HUES6 (cell line): Measurements from ENCODE around the gene GAS2L2.

Experiments used
- H3K27ac ChIP-seq: 2 replicates; pipeline ENCODE4 v1.7.0; 2013; ENCODE audit warnings: low read depth, mild to moderate bottlenecking, low read length, inconsistent platforms
- H3K27me3 ChIP-seq: 2 replicates; pipeline ENCODE4 v1.6.1; 2013; ENCODE audit warnings: low read length; ENCODE audit not compliant: control insufficient read depth, insufficient read depth
- H3K36me3 ChIP-seq: 2 replicates; pipeline ENCODE4 v1.6.1; 2013; ENCODE audit warnings: low read length; ENCODE audit not compliant: control insufficient read depth, insufficient read depth
- H3K4me1 ChIP-seq: 2 replicates; pipeline ENCODE4 v1.6.1; 2013; ENCODE audit warnings: low read length; ENCODE audit not compliant: control insufficient read depth, insufficient read depth
- H3K4me3 ChIP-seq: 2 replicates; pipeline ENCODE4 v1.5.1; 2013; ENCODE audit warnings: low read depth, low read length
- H3K9ac ChIP-seq: one replicate; pipeline ENCODE4 v1.6.1; 2013; ENCODE audit warnings: mild to moderate bottlenecking, low read length
- H3K9me3 ChIP-seq: 2 replicates; pipeline ENCODE4 v1.6.1; 2013; ENCODE audit warnings: low read depth, low read length; ENCODE audit not compliant: control insufficient read depth, insufficient read depth

Gene GAS2L2

DNA sequence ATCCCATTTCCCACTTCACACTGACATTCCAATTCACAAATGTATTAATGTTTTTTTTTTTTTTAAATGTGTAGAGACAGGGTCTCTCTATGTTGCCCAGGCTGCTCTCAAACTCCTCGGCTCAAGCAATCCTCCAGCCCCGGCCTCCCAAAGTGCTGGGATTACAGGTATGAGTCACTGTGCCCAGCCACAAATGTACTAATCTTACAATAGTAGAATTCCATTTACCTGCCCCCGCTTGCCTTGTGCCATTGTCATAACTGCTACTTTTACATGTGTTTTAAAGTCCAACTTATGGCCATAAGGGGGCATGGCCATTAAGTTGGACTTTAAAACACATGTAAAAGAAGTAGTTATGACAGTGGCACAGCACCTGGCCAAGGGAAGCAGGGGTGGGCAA, 37.8 kb upstream of the GAS2L2 start:
- Histone ChIP-seq H3K9me3 (no peaks in the 10 kb centered on the region), H3K27ac (no peak overlapping the region), H3K27me3 (peaks cover 56% of the 10 kb centered on the region), H3K4me3 (no peak overlapping the region), H3K4me1 (peaks cover 4% of the 10 kb centered on the region; the same call in 1 of the 2 replicates), H3K36me3 (no peaks in the 10 kb centered on the region), H3K9ac (no peak overlapping the region)

DNA sequence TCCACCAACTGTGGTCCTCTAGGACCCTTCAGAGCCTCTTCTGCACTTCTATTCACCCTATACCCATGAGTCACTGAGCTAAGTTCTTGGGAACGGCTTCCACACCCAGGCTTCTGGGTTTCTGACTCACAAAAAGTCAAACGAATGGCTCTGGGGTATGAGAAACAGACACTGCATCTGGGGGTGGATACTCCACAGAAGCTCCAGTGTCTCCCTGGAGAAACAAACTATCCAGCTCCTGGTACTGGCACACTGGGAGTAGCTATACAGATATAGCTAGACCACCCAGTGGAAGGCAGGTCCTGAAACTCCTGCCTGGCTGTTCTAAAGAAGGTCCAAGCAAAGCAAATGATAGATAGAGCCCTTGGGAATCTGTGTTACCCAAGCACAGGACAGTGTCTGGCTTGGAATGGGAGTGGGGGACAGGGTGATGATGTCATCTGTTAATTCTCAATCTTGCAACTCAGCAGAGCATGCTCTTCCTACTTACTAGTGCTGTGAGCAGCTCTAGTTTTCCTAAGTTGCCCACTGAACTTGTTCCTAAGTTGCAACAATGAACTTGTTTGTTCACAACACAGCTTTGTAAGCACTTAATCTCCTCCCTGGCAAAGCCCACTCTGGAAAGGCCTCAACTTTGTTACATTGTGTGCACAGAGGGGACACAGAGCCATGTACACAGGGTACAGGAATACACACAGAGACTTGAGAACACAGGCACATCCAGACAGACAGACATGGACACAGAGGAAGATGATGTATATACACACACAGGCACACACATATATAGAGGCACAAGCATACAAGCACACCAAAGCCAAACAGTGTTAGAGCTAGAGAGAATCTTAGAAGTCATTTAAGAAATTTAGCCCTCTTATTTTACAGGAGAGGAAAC, 35.7 kb upstream of the GAS2L2 start:
- Histone ChIP-seq H3K9ac (no peak overlapping the region), H3K4me3 (no peak overlapping the region), H3K27ac (no peak overlapping the region), H3K4me1 (peaks cover 4% of the 10 kb centered on the region; the same call in 1 of the 2 replicates), H3K27me3 (peaks cover 35% of the 10 kb centered on the region), H3K9me3 (no peaks in the 10 kb centered on the region), H3K36me3 (no peaks in the 10 kb centered on the region)

DNA sequence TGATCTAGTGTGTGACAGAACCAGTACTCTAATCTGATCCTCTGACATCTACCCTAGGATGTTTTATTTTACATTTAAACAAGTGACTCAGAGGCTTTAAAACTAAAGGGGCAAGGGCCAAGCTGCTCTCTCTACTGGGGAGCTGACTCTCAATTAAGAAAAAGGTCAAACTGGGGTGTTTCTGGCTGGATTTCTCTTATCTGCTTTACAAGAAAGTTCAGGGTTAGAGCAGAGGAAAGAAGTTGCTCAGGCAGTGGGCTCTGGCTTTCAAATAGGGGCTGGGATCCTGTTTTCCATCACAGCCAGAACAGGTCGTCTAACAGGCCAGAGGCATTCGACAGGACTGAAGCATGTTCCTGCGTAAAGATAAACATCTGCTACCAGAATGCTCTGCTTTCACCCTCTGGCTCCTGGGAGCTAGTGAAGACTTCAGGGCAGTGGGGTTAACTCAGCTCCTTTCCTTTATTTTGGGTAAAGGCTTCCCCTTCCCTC, 33.9 kb upstream of the GAS2L2 start:
- no peaks in the 10 kb centered on the region for H3K9me3 ChIP-seq
- H3K27ac ChIP-seq, result no peak overlapping the region
- H3K36me3 ChIP-seq, result no peaks in the 10 kb centered on the region
- no peaks in the 10 kb centered on the region; the same call in 1 of the 2 replicates for H3K4me1 ChIP-seq
- no peak overlapping the region for H3K9ac ChIP-seq
- peaks cover 20% of the 10 kb centered on the region for H3K27me3 ChIP-seq
- H3K4me3 ChIP-seq, result no peak overlapping the region

DNA sequence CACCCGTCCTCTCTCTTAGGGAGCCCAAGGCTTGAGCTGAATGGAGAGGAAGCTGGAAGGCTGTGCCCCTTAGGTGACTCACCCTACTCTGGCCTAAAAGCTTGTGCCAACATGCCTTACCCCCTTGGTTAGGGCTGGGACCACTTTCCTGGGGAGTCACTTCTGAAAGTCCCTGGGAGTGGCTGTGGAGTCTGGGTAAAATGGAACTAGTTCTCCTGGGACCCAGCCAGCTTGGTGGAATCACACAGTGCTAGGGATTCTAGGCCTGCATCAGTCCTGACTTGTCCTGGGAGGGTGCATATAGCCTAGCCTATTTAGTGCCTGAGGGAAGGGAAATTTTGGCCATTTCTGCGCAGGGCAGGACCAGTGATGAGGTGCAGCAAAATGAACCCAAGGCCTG, 31.9 kb upstream of the GAS2L2 start:
- H3K4me3 ChIP-seq, result no peak overlapping the region
- no peaks in the 10 kb centered on the region for H3K9me3 ChIP-seq
- no peak overlapping the region for H3K9ac ChIP-seq
- H3K27me3 ChIP-seq, result peaks cover 12% of the 10 kb centered on the region
- H3K27ac ChIP-seq, result no peak overlapping the region
- H3K36me3 ChIP-seq, result no peaks in the 10 kb centered on the region
- no peaks in the 10 kb centered on the region; the same call in 1 of the 2 replicates for H3K4me1 ChIP-seq

DNA sequence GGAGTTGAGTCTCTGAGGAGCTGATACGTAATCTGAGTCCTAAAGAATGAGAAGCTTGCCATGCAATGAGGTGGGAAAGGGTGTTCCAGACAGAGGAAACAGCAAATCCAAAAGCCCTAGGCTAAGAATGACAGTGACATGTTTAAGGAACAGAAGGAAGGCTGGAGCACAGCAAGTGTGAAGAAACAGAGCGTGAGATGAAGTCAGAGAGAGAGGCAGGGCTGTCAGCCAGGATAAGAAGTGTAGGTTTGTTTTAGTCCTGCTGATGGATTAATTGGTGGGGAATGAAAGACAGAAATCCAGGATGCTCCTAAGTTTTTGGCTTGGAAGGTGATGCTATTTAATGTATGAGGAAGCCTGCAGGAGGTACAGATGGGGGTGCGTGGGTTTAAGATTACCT, 27.9 kb upstream of the GAS2L2 start:
- H3K27ac ChIP-seq, result no peak overlapping the region
- no peak overlapping the region for H3K4me3 ChIP-seq
- H3K9ac ChIP-seq, result no peak overlapping the region
- no peaks in the 10 kb centered on the region for H3K9me3 ChIP-seq
- H3K4me1 ChIP-seq, result no peaks in the 10 kb centered on the region
- H3K36me3 ChIP-seq, result no peaks in the 10 kb centered on the region
- H3K27me3 ChIP-seq, result peaks cover 2% of the 10 kb centered on the region; the same call in 1 of the 2 replicates

DNA sequence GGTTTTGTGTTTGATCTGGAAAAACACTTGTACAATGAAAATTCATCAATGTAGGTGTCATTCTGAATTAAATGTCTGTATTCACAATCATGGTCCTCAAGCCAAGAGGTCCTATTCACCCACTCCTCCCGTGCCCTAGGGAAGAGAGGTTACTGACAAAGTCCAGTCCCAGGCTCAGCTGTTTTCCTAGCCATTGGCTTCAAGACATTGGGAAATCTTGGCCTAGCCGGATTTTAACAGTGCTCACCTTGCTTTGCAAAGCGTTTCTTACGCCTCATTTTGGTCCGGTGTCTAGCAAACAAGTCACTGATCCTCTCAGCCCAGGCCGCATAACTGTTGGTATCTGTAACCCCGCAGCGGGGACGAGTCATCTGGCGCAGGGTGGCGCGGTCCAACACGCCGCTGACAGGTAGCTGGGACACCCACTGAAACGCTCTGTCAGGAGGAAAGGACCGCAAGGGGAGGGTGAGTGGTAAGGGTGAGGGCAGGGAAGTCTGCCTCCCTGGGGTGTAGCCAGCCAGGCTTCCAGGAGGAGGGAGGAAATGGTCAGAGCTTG, 25.7 kb upstream of the GAS2L2 start:
- Histone ChIP-seq H3K36me3 (no peaks in the 10 kb centered on the region), H3K27me3 (peaks cover 2% of the 10 kb centered on the region; the same call in 1 of the 2 replicates), H3K27ac (no peak overlapping the region), H3K9me3 (no peaks in the 10 kb centered on the region), H3K4me3 (no peak overlapping the region), H3K4me1 (peaks cover 16% of the 10 kb centered on the region), H3K9ac (no peak overlapping the region)

DNA sequence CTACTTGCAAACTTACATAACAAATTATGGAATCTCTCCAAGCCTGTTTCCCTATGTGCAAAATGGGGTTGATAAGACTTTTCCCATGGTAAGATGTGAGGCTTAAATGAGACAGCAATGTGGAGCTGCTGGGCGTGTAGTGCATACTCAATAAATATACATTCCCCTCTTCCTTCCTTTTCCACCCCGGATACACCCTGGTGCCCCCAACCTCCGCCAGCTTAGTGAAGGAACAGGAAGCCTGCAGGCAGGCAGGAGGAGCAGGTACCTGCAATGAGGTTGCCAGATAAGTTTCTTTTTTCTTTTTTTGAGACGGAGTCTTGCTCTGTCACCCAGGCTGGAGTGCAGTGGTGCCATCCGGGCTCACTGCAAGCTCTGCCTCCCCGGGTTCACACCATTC, 22.5 kb upstream of the GAS2L2 start:
- Histone ChIP-seq H3K36me3 (no peaks in the 10 kb centered on the region), H3K27ac (no peak overlapping the region), H3K27me3 (no peaks in the 10 kb centered on the region), H3K9ac (no peak overlapping the region), H3K4me3 (no peak overlapping the region), H3K9me3 (no peaks in the 10 kb centered on the region), H3K4me1 (peaks cover 22% of the 10 kb centered on the region)

DNA sequence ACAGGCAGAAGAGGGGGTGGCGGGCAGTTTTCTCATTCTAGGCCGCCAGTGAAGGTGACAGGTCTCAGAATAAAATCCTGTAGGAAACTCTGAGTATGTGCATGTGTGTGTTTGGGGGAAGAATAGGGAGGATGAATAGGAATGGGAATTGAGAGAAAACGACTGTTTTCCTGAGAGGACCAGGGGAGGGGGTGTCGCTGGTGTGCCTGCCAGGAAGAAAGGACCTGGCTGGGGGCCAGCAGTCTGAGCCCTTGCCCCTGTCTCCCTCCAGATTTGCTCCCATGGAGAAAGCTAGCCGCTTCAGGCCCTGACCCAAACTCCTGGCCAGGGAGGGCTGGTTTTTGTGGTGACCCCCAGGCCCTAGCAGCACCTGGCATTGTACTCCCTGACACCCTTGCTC, 22.0 kb upstream of the GAS2L2 start:
- no peaks in the 10 kb centered on the region for H3K9me3 ChIP-seq
- no peak overlapping the region for H3K9ac ChIP-seq
- H3K27ac ChIP-seq, result no peak overlapping the region
- no peak overlapping the region for H3K4me3 ChIP-seq
- no peaks in the 10 kb centered on the region for H3K36me3 ChIP-seq
- peaks cover 22% of the 10 kb centered on the region for H3K4me1 ChIP-seq
- H3K27me3 ChIP-seq, result no peaks in the 10 kb centered on the region

DNA sequence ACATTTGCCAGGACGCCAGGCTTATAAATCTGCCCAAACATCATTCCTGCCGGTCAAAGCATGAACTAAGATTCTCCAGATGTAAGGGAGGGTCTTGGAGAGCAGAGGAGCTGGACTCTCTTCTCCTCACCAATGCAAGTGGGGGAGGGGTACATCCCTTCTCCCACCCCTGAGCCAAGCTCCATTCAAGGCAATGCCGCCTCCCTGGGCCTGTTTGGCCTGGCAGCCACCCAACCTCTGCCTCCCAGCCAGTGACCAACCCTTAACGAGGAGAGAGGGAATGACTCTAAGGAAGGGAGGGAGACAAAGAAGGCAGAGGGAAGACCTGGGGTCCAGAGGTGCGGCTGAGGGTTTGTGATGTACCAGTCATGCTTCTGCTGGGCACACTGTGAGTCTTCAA, 21.5 kb upstream of the GAS2L2 start:
- Histone ChIP-seq H3K36me3 (no peaks in the 10 kb centered on the region), H3K9me3 (no peaks in the 10 kb centered on the region), H3K4me3 (no peak overlapping the region), H3K9ac (no peak overlapping the region), H3K27ac (no peak overlapping the region), H3K27me3 (no peaks in the 10 kb centered on the region), H3K4me1 (peaks cover 22% of the 10 kb centered on the region)

DNA sequence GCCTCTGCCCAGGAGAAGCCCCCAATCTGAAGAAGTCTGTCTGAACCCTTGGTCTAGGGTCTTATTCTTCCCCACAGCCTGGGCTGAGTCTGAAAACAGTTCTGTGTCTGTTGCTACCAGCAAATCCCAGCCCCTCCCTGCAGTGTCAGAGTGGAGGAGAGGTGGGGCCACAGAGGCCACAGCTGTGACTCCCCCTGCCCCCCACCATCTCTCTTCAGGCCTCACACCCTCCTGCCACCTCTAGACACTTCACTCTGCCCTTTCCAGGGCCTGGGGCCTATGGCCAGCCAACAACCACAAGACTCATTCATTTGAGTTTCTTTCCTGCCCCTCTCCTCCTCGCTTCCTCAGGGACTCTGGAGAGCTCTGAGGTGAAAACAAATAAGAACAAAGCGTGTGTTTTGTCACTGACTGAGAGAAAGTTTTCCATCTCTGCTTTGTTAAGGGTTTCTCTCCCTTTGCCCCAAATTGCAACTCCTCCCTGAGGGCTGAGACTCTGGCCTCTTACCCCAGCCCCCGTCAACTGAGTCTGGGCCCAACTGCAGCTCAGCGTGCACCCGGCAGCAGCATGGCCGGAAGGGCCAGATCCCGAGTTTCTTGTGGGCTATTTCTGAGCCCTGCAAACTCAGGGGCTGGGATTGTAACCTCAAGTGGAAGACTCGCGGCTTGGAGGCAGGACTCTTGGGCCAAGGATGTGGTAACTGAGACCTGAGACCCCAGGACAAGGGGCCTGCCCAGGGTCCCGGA, 20.8 kb upstream of the GAS2L2 start:
- no peaks in the 10 kb centered on the region for H3K9me3 ChIP-seq
- no peaks in the 10 kb centered on the region for H3K27me3 ChIP-seq
- no peak overlapping the region for H3K27ac ChIP-seq
- no peak overlapping the region for H3K4me3 ChIP-seq
- no peaks in the 10 kb centered on the region for H3K36me3 ChIP-seq
- peaks cover 22% of the 10 kb centered on the region for H3K4me1 ChIP-seq
- no peak overlapping the region for H3K9ac ChIP-seq

DNA sequence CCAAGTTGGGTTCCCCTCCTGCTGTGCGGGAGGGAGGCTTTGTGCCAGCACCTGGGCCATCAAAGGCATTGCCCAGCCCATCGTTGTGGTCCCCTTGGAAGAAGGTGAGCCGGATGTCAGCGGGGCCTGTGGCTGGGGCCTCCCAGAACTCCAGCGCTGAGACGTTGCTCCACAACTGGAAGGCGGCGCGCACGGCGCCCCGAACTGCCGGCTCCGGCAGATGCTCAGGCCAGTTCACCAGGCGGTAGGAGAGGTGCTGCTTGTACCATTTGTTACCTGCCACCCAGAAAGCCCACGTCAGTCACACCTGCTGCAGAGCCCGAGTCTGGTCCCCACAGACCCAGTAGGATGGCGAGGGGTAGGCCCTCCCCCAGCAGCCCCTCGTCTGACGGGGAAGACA, 20.1 kb upstream of the GAS2L2 start:
- H3K36me3 ChIP-seq, result no peaks in the 10 kb centered on the region
- no peaks in the 10 kb centered on the region for H3K9me3 ChIP-seq
- no peaks in the 10 kb centered on the region for H3K27me3 ChIP-seq
- H3K4me1 ChIP-seq, result peaks cover 22% of the 10 kb centered on the region
- no peak overlapping the region for H3K4me3 ChIP-seq
- no peak overlapping the region for H3K27ac ChIP-seq
- H3K9ac ChIP-seq, result no peak overlapping the region
